Measurements from ENCODE around the gene TPSB2.

TPSB2 gene

GRCh38 chr16:1262210-1262845 lies 32.3 kb upstream of the TPSB2 start:
- Histone ChIP-seq H3K36me3 (ENCODE audit: control insufficient read depth in 4 of 4, insufficient read depth in 4 of 4, low read length in 3 of 4) (no peaks in the 10 kb centered on the region), H3K9me3 (ENCODE audit: control extremely low read depth in 1 of 5, control insufficient read depth in 4 of 5, insufficient read depth in 2 of 5, low read depth in 1 of 5, low read length in 4 of 5) (no peaks in the 10 kb centered on the region), H3K4me3 (ENCODE audit: control insufficient read depth in 1 of 7, extremely low read depth in 1 of 7, insufficient read depth in 4 of 7, low read depth in 2 of 7, low read length in 6 of 7) (no peak overlapping the region), H3K4me1 (ENCODE audit: control extremely low read depth in 1 of 4, control insufficient read depth in 4 of 4, insufficient read depth in 4 of 4, low read length in 3 of 4) (peaks cover 0 to 8% (median 2%) of the 10 kb centered on the region in 4 experiments), H3K27ac (ENCODE audit: insufficient read depth in 1 of 2, low read depth in 1 of 2, low read length in 2 of 2, poor library complexity in 1 of 2, severe bottlenecking in 2 of 2) (no peak overlapping the region), H3K27me3 (replicated peaks in 2 of 5; ENCODE audit: control insufficient read depth in 4 of 5, insufficient read depth in 5 of 5, low read length in 4 of 5) (peaks cover 0 to 52% (median 17%) of the 10 kb centered on the region in 5 experiments)
- no peak for DNase-seq
- WGBS (ENCODE audit: insufficient coverage): 89% methylated on average over 21 of the region's 32 CpGs
- ChIA-PET POLR2A (no interaction called here), CTCF (interaction anchor here (1.6 kb wide), 1 partner anchor 80 kb away, joined by 3 read pairs; no protein-coding TSS in a partner anchor)

GRCh38 chr16:1261131-1261892 lies 31.3 kb upstream of the TPSB2 start:
- no peak overlapping the region for H3K27ac ChIP-seq (ENCODE audit: insufficient read depth in 1 of 2, low read depth in 1 of 2, low read length in 2 of 2, poor library complexity in 1 of 2, severe bottlenecking in 2 of 2)
- peaks cover 0 to 8% (median 2%) of the 10 kb centered on the region in 4 experiments for H3K4me1 ChIP-seq (ENCODE audit: control extremely low read depth in 1 of 4, control insufficient read depth in 4 of 4, insufficient read depth in 4 of 4, low read length in 3 of 4)
- WGBS (ENCODE audit: insufficient coverage): 12% methylated on average over 31 of the region's 47 CpGs
- DNase-seq: peak in 2 of 3 donors; percentile 47 to 64
- ChIA-PET CTCF (interaction anchor here (1.6 kb wide), 1 partner anchor 81 kb away, joined by 3 read pairs; no protein-coding TSS in a partner anchor), POLR2A (interaction anchor here (0.5 kb wide), 1 partner anchor 377 kb away, joined by 3 read pairs; no protein-coding TSS in a partner anchor)
- H3K36me3 ChIP-seq (ENCODE audit: control insufficient read depth in 4 of 4, insufficient read depth in 4 of 4, low read length in 3 of 4): no peaks in the 10 kb centered on the region
- peaks cover 0 to 52% (median 17%) of the 10 kb centered on the region in 5 experiments for H3K27me3 ChIP-seq (replicated peaks in 2 of 5; ENCODE audit: control insufficient read depth in 4 of 5, insufficient read depth in 5 of 5, low read length in 4 of 5)
- H3K9me3 ChIP-seq (ENCODE audit: control extremely low read depth in 1 of 5, control insufficient read depth in 4 of 5, insufficient read depth in 2 of 5, low read depth in 1 of 5, low read length in 4 of 5): no peaks in the 10 kb centered on the region
- H3K4me3 ChIP-seq (ENCODE audit: control insufficient read depth in 1 of 7, extremely low read depth in 1 of 7, insufficient read depth in 4 of 7, low read depth in 2 of 7, low read length in 6 of 7): no peak overlapping the region

- H3K4me3 ChIP-seq (ENCODE audit: control insufficient read depth in 1 of 7, extremely low read depth in 1 of 7, insufficient read depth in 4 of 7, low read depth in 2 of 7, low read length in 6 of 7): no peak overlapping the region
- POLR2A ChIA-PET: no interaction called here
- peaks cover 0 to 52% (median 17%) of the 10 kb centered on the region in 5 experiments for H3K27me3 ChIP-seq (replicated peaks in 2 of 5; ENCODE audit: control insufficient read depth in 4 of 5, insufficient read depth in 5 of 5, low read length in 4 of 5)
- no peak overlapping the region for H3K27ac ChIP-seq (ENCODE audit: insufficient read depth in 1 of 2, low read depth in 1 of 2, low read length in 2 of 2, poor library complexity in 1 of 2, severe bottlenecking in 2 of 2)
- 67% methylated on average over 33 of the region's 36 CpGs for WGBS (ENCODE audit: insufficient coverage)
- CTCF ChIA-PET: no interaction called here
- no peaks in the 10 kb centered on the region for H3K36me3 ChIP-seq (ENCODE audit: control insufficient read depth in 4 of 4, insufficient read depth in 4 of 4, low read length in 3 of 4)
- DNase-seq: no peak
- H3K4me1 ChIP-seq (ENCODE audit: control extremely low read depth in 1 of 4, control insufficient read depth in 4 of 4, insufficient read depth in 4 of 4, low read length in 3 of 4): peaks cover 0 to 14% (median 2%) of the 10 kb centered on the region in 4 experiments
- no peaks in the 10 kb centered on the region for H3K9me3 ChIP-seq (ENCODE audit: control extremely low read depth in 1 of 5, control insufficient read depth in 4 of 5, insufficient read depth in 2 of 5, low read depth in 1 of 5, low read length in 4 of 5)
Observed at GRCh38 chr16:1260101-1260680, 30.2 kb upstream of the TPSB2 start.

- peaks cover 0 to 14% (median 2%) of the 10 kb centered on the region in 4 experiments for H3K4me1 ChIP-seq (ENCODE audit: control extremely low read depth in 1 of 4, control insufficient read depth in 4 of 4, insufficient read depth in 4 of 4, low read length in 3 of 4)
- no peak overlapping the region for H3K27ac ChIP-seq (ENCODE audit: insufficient read depth in 1 of 2, low read depth in 1 of 2, low read length in 2 of 2, poor library complexity in 1 of 2, severe bottlenecking in 2 of 2)
- POLR2A ChIA-PET: no interaction called here
- H3K4me3 ChIP-seq (ENCODE audit: control insufficient read depth in 1 of 7, extremely low read depth in 1 of 7, insufficient read depth in 4 of 7, low read depth in 2 of 7, low read length in 6 of 7): no peak overlapping the region
- no peak for DNase-seq
- no peaks in the 10 kb centered on the region for H3K9me3 ChIP-seq (ENCODE audit: control extremely low read depth in 1 of 5, control insufficient read depth in 4 of 5, insufficient read depth in 2 of 5, low read depth in 1 of 5, low read length in 4 of 5)
- WGBS (ENCODE audit: insufficient coverage): 23% methylated on average over 9 of the region's 11 CpGs
- CTCF ChIA-PET: no interaction called here
- no peaks in the 10 kb centered on the region for H3K36me3 ChIP-seq (ENCODE audit: control insufficient read depth in 4 of 4, insufficient read depth in 4 of 4, low read length in 3 of 4)
- peaks cover 0 to 52% (median 17%) of the 10 kb centered on the region in 5 experiments for H3K27me3 ChIP-seq (replicated peaks in 2 of 5; ENCODE audit: control insufficient read depth in 4 of 5, insufficient read depth in 5 of 5, low read length in 4 of 5)
Observed at GRCh38 chr16:1259760-1260068, 29.7 kb upstream of the TPSB2 start.

GRCh38 chr16:1258906-1259759 lies 29.1 kb upstream of the TPSB2 start:
- Histone ChIP-seq H3K9me3 (ENCODE audit: control extremely low read depth in 1 of 5, control insufficient read depth in 4 of 5, insufficient read depth in 2 of 5, low read depth in 1 of 5, low read length in 4 of 5) (no peaks in the 10 kb centered on the region), H3K4me3 (ENCODE audit: control insufficient read depth in 1 of 7, extremely low read depth in 1 of 7, insufficient read depth in 4 of 7, low read depth in 2 of 7, low read length in 6 of 7) (peak overlapping the region in 3 of 7 experiments; percentile 36 to 52 (median 48)), H3K27ac (ENCODE audit: insufficient read depth in 1 of 2, low read depth in 1 of 2, low read length in 2 of 2, poor library complexity in 1 of 2, severe bottlenecking in 2 of 2) (no peak overlapping the region), H3K36me3 (ENCODE audit: control insufficient read depth in 4 of 4, insufficient read depth in 4 of 4, low read length in 3 of 4) (no peaks in the 10 kb centered on the region), H3K27me3 (replicated peaks in 2 of 5; ENCODE audit: control insufficient read depth in 4 of 5, insufficient read depth in 5 of 5, low read length in 4 of 5) (peaks cover 0 to 52% (median 17%) of the 10 kb centered on the region in 5 experiments), H3K4me1 (ENCODE audit: control extremely low read depth in 1 of 4, control insufficient read depth in 4 of 4, insufficient read depth in 4 of 4, low read length in 3 of 4) (peaks cover 0 to 14% (median 2%) of the 10 kb centered on the region in 4 experiments)
- POLR2A ChIA-PET: no interaction called here
- WGBS (ENCODE audit: insufficient coverage): 24% methylated on average over 29 of the region's 42 CpGs
- peak in 2 of 3 donors; percentile 46 to 50 for DNase-seq
- CTCF ChIA-PET: no interaction called here

DNA sequence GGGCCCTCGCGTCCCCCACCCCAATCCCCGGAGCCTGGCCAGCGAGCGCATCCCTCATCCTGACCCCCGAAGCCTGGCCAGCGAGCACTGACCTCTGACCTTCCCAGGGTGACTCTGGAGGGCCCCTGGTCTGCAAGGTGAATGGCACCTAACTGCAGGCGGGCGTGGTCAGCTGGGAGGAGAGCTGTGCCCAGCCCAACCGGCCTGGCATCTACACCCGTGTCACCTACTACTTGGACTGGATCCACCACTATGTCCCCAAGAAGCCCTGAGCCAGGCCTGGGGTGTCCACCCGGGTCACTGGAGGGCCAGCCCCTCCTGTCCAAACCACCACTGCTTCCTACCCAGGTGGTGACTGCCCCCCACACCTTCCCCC lies 28.2 kb upstream of the TPSB2 start:
- peaks cover 0 to 14% (median 2%) of the 10 kb centered on the region in 4 experiments for H3K4me1 ChIP-seq (ENCODE audit: control extremely low read depth in 1 of 4, control insufficient read depth in 4 of 4, insufficient read depth in 4 of 4, low read length in 3 of 4)
- WGBS (ENCODE audit: insufficient coverage): 88% methylated on average over 10 of the region's 12 CpGs
- ChIA-PET POLR2A (no interaction called here), CTCF (no interaction called here)
- H3K27me3 ChIP-seq (replicated peaks in 2 of 5; ENCODE audit: control insufficient read depth in 4 of 5, insufficient read depth in 5 of 5, low read length in 4 of 5): peaks cover 0 to 51% (median 17%) of the 10 kb centered on the region in 5 experiments
- H3K4me3 ChIP-seq (ENCODE audit: control insufficient read depth in 1 of 7, extremely low read depth in 1 of 7, insufficient read depth in 4 of 7, low read depth in 2 of 7, low read length in 6 of 7): no peak overlapping the region
- H3K36me3 ChIP-seq (ENCODE audit: control insufficient read depth in 4 of 4, insufficient read depth in 4 of 4, low read length in 3 of 4): no peaks in the 10 kb centered on the region
- peak in 1 of 3 donors; percentile 62 for DNase-seq
- no peaks in the 10 kb centered on the region for H3K9me3 ChIP-seq (ENCODE audit: control extremely low read depth in 1 of 5, control insufficient read depth in 4 of 5, insufficient read depth in 2 of 5, low read depth in 1 of 5, low read length in 4 of 5)
- no peak overlapping the region for H3K27ac ChIP-seq (ENCODE audit: insufficient read depth in 1 of 2, low read depth in 1 of 2, low read length in 2 of 2, poor library complexity in 1 of 2, severe bottlenecking in 2 of 2)

All from common myeloid progenitor, CD34-positive (primary cell).